Peyer's patch (tissue), 4 donors: ENCODE data around the gene TFF2.

Experiments
- POLR2A ChIP-seq, 2 donors: fragments of 450-650 bp; IDR thresholded peaks; one replicate each; pipeline ENCODE4 v1.5.1; 2017; ENCODE audit warnings: antibody characterized with exemption in 2 of 2, mild to moderate bottlenecking in 2 of 2, moderate library complexity in 2 of 2
- TF ChIP-seq, protein P1 (sequence below), 6 experiments: fragments of 450-650 bp in 4 of 6; fragments of 200-600 bp in 2 of 6; sonication (generic) in 1 of 6; IDR thresholded peaks; one replicate each; pipeline ENCODE4 v1.5.1; 2017 to 2019; ENCODE audit warnings: antibody characterized with exemption in 6 of 6, mild to moderate bottlenecking in 3 of 6, moderate library complexity in 1 of 6

DNA sequence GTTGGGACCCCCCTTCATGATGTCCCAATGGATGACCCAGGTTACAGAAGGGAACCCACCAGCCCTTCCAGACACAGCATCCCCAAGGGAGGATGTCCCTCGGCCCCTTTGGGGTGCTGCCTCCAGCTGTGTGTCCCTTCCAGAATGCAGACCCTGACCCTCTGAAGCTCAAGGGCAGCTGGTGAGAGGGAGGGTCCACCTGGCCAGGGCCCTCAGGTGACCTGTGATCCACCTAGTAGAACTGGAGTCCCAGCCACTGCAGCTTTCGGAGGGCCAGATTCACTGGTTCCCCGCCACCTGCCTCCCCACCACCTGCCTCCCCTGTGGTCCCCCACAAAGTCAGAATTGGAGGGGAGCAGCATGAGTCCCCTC lies 25.2 kb upstream of the TFF2 start:
- TF ChIP-seq, protein P1, sequence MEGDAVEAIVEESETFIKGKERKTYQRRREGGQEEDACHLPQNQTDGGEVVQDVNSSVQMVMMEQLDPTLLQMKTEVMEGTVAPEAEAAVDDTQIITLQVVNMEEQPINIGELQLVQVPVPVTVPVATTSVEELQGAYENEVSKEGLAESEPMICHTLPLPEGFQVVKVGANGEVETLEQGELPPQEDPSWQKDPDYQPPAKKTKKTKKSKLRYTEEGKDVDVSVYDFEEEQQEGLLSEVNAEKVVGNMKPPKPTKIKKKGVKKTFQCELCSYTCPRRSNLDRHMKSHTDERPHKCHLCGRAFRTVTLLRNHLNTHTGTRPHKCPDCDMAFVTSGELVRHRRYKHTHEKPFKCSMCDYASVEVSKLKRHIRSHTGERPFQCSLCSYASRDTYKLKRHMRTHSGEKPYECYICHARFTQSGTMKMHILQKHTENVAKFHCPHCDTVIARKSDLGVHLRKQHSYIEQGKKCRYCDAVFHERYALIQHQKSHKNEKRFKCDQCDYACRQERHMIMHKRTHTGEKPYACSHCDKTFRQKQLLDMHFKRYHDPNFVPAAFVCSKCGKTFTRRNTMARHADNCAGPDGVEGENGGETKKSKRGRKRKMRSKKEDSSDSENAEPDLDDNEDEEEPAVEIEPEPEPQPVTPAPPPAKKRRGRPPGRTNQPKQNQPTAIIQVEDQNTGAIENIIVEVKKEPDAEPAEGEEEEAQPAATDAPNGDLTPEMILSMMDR (IDR thresholded peaks at IDR 0.05), result no peak
- TF ChIP-seq POLR2A (IDR thresholded peaks at IDR 0.05), result no peak
